Measurements from ENCODE around the gene RACGAP1. TPM values are rescaled to one million over a fixed set of nuclear protein-coding genes. Genes with fewer than 3 reads are reported as not detected.

Gene RACGAP1
- total RNA-seq, 1 experiment from 2014 or later, result 95.3 TPM

DNA sequence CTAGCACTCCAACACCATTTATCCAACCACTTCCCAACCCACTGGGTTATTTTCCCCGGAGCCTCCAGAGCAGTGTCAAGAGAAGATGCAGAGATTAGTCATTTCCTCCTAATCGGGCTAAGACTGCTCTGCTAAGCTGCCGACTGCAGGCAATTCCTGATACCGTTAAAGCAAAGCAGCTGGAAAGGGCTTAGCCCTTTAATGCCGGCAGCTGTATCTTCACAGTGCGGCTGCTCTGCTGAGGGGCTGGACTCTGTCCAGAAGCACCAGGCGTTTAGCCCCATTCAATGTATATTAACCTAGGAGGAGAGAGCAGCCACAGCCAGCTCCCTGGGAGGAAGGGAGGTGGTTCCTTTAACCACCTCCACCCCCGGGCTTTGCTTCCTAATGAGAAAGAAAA is 41.4 kb downstream of the RACGAP1 start:
- POLR2A ChIA-PET (ENCODE audit: unreplicated experiment), result interaction anchor here (0.6 to 0.8 kb wide), 2 partner anchors 10 to 56 kb away, joined by 7 read pairs; no protein-coding TSS in a partner anchor

DNA sequence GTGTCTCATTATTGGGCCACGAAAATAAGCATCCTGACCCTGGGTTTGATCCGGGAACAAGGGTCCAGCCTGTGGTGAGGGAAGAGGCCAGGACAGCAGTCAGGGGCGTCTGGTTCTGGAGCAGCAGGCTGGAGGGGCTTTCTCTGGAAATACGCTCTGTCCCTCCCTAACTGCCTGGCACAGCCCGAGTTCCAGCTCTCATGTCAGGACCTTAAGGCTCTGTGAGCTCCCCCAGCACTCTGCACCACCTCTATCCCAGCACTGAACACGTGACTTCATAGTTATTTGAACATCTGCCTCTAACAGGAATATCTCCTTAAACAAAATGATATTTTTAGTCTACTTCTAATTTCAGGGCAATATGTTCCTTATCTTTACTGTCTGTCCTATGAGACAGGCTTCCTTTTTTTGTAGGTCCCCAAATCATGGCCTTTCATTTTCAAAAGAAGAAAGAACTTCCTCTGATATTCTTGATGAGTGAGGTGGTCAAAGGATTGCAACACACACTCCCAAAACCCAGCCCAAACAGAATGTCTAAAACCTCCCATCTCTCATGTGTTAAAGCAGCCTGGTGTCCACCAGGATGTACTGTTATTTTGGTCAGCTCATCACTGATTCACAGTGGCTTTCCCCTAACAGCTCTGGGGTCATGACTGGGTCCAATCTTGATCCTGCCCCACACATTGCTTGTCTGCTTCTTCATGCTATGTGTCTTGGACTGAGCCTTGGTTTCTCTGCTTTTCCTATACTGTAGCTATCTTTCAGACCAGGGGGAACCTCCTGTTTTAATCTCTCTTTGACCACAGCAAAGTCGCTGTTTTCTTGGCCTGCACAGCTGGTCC is 42.8 kb downstream of the RACGAP1 start:
- Histone ChIP-seq H3K27me3 (ENCODE audit: low read length) (no peaks in the 10 kb centered on the region), H3K9ac (ENCODE audit: low read length) (no peak overlapping the region), H3K9me2 (replicated peaks; ENCODE audit: low read length) (no peaks in the 10 kb centered on the region), H3K36me3 (ENCODE audit: low read depth, low read length) (peaks cover 9% of the 10 kb centered on the region), H3K9me3 (ENCODE audit: low read length) (no peaks in the 10 kb centered on the region), H2AFZ (ENCODE audit: low read length) (no peak overlapping the region), H3K4me3 (ENCODE audit: low read length) (no peak overlapping the region), H4K20me1 (ENCODE audit: low read length) (no peaks in the 10 kb centered on the region), H3K4me2 (ENCODE audit: low read length) (no peak overlapping the region), H3F3A (ENCODE audit: low read length, unreplicated experiment) (no peaks in the 10 kb centered on the region), H3K27ac (ENCODE audit: low read length) (no peak overlapping the region), H3K4me1 (ENCODE audit: insufficient read depth, low read length) (peaks cover 9% of the 10 kb centered on the region; the same call in 1 of the 2 replicates), H3K79me2 (ENCODE audit: low read length) (no peaks in the 10 kb centered on the region)
- intact Hi-C loops (cut with micrococcal nuclease), result no loop called here
- no TSS peak for BruUV-seq (replicated peaks)
- TF ChIP-seq, protein P1, sequence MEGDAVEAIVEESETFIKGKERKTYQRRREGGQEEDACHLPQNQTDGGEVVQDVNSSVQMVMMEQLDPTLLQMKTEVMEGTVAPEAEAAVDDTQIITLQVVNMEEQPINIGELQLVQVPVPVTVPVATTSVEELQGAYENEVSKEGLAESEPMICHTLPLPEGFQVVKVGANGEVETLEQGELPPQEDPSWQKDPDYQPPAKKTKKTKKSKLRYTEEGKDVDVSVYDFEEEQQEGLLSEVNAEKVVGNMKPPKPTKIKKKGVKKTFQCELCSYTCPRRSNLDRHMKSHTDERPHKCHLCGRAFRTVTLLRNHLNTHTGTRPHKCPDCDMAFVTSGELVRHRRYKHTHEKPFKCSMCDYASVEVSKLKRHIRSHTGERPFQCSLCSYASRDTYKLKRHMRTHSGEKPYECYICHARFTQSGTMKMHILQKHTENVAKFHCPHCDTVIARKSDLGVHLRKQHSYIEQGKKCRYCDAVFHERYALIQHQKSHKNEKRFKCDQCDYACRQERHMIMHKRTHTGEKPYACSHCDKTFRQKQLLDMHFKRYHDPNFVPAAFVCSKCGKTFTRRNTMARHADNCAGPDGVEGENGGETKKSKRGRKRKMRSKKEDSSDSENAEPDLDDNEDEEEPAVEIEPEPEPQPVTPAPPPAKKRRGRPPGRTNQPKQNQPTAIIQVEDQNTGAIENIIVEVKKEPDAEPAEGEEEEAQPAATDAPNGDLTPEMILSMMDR (conservative IDR thresholded peaks at IDR 0.05; ENCODE audit: low read depth, low read length), result no peak
- TF ChIP-seq EZH2 (IDR thresholded peaks at IDR 0.05; ENCODE audit: low read length, unreplicated experiment), result no peak
- TF ChIP-seq EZH2phosphoT487 (IDR thresholded peaks at IDR 0.05; ENCODE audit: borderline replicate concordance, low read length), result no peak
- no peak for DNase-seq
- POLR2A ChIA-PET (ENCODE audit: unreplicated experiment), result no interaction called here
- CTCF ChIA-PET, result no interaction called here
- ATAC-seq, result no peak

More for the DNA sequence above, 41.4 kb downstream of the RACGAP1 start:
- Histone ChIP-seq H3K4me2 (ENCODE audit: low read length) (no peak overlapping the region), H3K27me3 (ENCODE audit: low read length) (no peaks in the 10 kb centered on the region), H4K20me1 (ENCODE audit: low read length) (no peaks in the 10 kb centered on the region), H3K36me3 (ENCODE audit: low read depth, low read length) (peaks cover 18% of the 10 kb centered on the region), H3K4me1 (ENCODE audit: insufficient read depth, low read length) (peaks cover 9% of the 10 kb centered on the region; the same call in 1 of the 2 replicates), H3K79me2 (ENCODE audit: low read length) (no peaks in the 10 kb centered on the region), H3K9me2 (replicated peaks; ENCODE audit: low read length) (no peaks in the 10 kb centered on the region), H2AFZ (ENCODE audit: low read length) (no peak overlapping the region), H3K27ac (ENCODE audit: low read length) (no peak overlapping the region), H3K9ac (ENCODE audit: low read length) (no peak overlapping the region), H3K9me3 (ENCODE audit: low read length) (no peaks in the 10 kb centered on the region), H3K4me3 (ENCODE audit: low read length) (no peak overlapping the region), H3F3A (ENCODE audit: low read length, unreplicated experiment) (no peaks in the 10 kb centered on the region)
- intact Hi-C loops (cut with micrococcal nuclease), result no loop called here
- TF ChIP-seq EZH2 (IDR thresholded peaks at IDR 0.05; ENCODE audit: low read length, unreplicated experiment), result no peak
- no peak for TF ChIP-seq EZH2phosphoT487 (IDR thresholded peaks at IDR 0.05; ENCODE audit: borderline replicate concordance, low read length)
- TF ChIP-seq, protein P1 (conservative IDR thresholded peaks at IDR 0.05; ENCODE audit: low read depth, low read length), result no peak
- CTCF ChIA-PET, result interaction anchor here (0.7 to 1.2 kb wide), 2 partner anchors 86 to 128 kb away, joined by 3 to 4 read pairs; no protein-coding TSS in a partner anchor
- no TSS peak for BruUV-seq (replicated peaks)
- peak; percentile 58 for DNase-seq
- peak; percentile 97 for ATAC-seq

Data from PC-3 (cell line).